K562 (cell line): ENCODE measurements around the gene ERBB4. TPM values are rescaled to one million over a fixed set of nuclear protein-coding genes. Genes with fewer than 3 reads are reported as not detected.

Experiments used
- ATAC-seq: fragments of 200-7000 bp; cut with Tn5 transposase; 3 replicates; pipeline ENCODE4 v1.9.1; 2020; ENCODE audit warnings: moderate library complexity
- BruUV-seq: library from RNA; stranded (reverse); fragments of 400-500 nt; replicated peaks from 2 replicates; lab custom pipeline; 2021; lab: Mats Ljungman, UMichigan
- CTCF ChIA-PET: fragments of 300-600 bp; formaldehyde crosslinking; extraction: SDS; loops from one replicate; lab custom pipeline; 2021; ENCODE audit warnings: low intra/inter-chr PET ratio; lab: Yijun Ruan, JAX
- POLR2A ChIA-PET: fragments of 300-600, 350-650 bp; sonication (Branson Sonifier 250); formaldehyde crosslinking; extraction: SDS; loops from one replicate; lab custom pipeline; 2021; ENCODE audit warnings: antibody characterized with exemption, inconsistent platforms; lab: Yijun Ruan, JAX
- DNase-seq, 4 experiments: peaks; one replicate each; pipeline versions ENCODE4 v3.0.0 to v3.0.0-alpha.2; 2011 to 2018; ENCODE audit warnings: low spot score in 3 of 4, mixed read lengths in 3 of 4; ENCODE audit errors: extremely low read depth in 1 of 4
- FAIRE-seq: peaks from 2 replicates; lab custom pipeline; 2011; peaks lifted over from hg19 to GRCh38; lab: Jason Lieb, UNC
- H2AFZ ChIP-seq: 2 replicates; pipeline ENCODE4 v1.6.0; 2011; ENCODE audit warnings: low read depth, low read length, control low read depth, inconsistent platforms
- H3K27ac ChIP-seq: fragments of 200-600 bp; 3 replicates; pipeline ENCODE4 v1.8.0; 2011; ENCODE audit warnings: low read depth, mild to moderate bottlenecking, control low read depth, inconsistent platforms, low read length, moderate library complexity, mixed read lengths; ENCODE audit errors: extremely low read depth
- H3K27me3 ChIP-seq, 2 experiments: fragments of 300-600 bp in 1 of 2; 2 replicates in 1 of 2; 3 replicates in 1 of 2; pipeline versions ENCODE4 v1.6.0 to v1.8.0; 2011; ENCODE audit warnings: inconsistent platforms in 2 of 2, low read length in 2 of 2, mild to moderate bottlenecking in 1 of 2, mixed read lengths in 1 of 2, moderate library complexity in 1 of 2; ENCODE audit not compliant: control insufficient read depth in 2 of 2, insufficient read depth in 2 of 2
- H3K36me3 ChIP-seq: fragments of 300-600 bp; 3 replicates; pipeline ENCODE4 v1.8.0; 2011; ENCODE audit warnings: mild to moderate bottlenecking, low read length, inconsistent platforms; ENCODE audit not compliant: control insufficient read depth, insufficient read depth
- H3K4me1 ChIP-seq, 2 experiments: fragments of 200-600 bp in 1 of 2; replicated peaks in 1 of 2; 2 replicates in 1 of 2; 3 replicates in 1 of 2; pipeline versions ENCODE4 v1.5.1 to v1.8.0; 2011; ENCODE audit warnings: inconsistent platforms in 2 of 2, low read length in 2 of 2, mild to moderate bottlenecking in 1 of 2, mixed read lengths in 1 of 2, moderate library complexity in 1 of 2; ENCODE audit not compliant: control insufficient read depth in 2 of 2, insufficient read depth in 2 of 2
- H3K4me2 ChIP-seq: 2 replicates; pipeline ENCODE4 v1.6.1; 2011; ENCODE audit warnings: low read length, control low read depth, inconsistent platforms, mixed read lengths; ENCODE audit not compliant: insufficient read depth
- H3K4me3 ChIP-seq: fragments of 200-600 bp; sonication (generic), shearing (Covaris generic); 2 replicates; pipeline ENCODE4 v1.5.1; 2016; ENCODE audit warnings: control low read depth, inconsistent platforms
- H3K79me2 ChIP-seq: fragments of 200-600 bp; 3 replicates; pipeline ENCODE4 v1.8.0; 2011; ENCODE audit warnings: low read length, inconsistent platforms; ENCODE audit not compliant: control insufficient read depth, insufficient read depth
- H3K9ac ChIP-seq, 2 experiments: 2 replicates each; pipeline versions ENCODE4 v1.6.0 to v1.6.1; 2011; ENCODE audit warnings: low read depth in 2 of 2, low read length in 2 of 2, control low read depth in 1 of 2, inconsistent platforms in 1 of 2, mild to moderate bottlenecking in 1 of 2, mixed read lengths in 1 of 2; ENCODE audit not compliant: insufficient read depth in 1 of 2
- H3K9me1 ChIP-seq: one replicate; pipeline ENCODE4 v1.6.0; 2011; ENCODE audit warnings: inconsistent platforms, mild to moderate bottlenecking, low read length, moderate library complexity; ENCODE audit not compliant: control insufficient read depth, insufficient read depth
- H3K9me3 ChIP-seq: replicated peaks from 2 replicates; pipeline ENCODE4 v1.5.1; 2011; ENCODE audit warnings: low read depth, low read length, inconsistent platforms; ENCODE audit not compliant: control insufficient read depth, insufficient read depth
- H4K20me1 ChIP-seq: replicated peaks from 2 replicates; pipeline ENCODE4 v1.6.1; 2011; ENCODE audit warnings: low read length, inconsistent platforms, mixed read lengths; ENCODE audit not compliant: control insufficient read depth, insufficient read depth
- BACH1 ChIP-seq: fragments of 200-800 bp; sonication (Bioruptor generic); IDR thresholded peaks from 2 replicates; pipeline ENCODE4 v1.6.1; 2016; ENCODE audit warnings: missing genetic modification characterization, missing compliant biosample characterization
- ETS2 ChIP-seq: IDR thresholded peaks from 2 replicates; pipeline ENCODE4 v1.6.1; 2016; ENCODE audit warnings: borderline replicate concordance, missing genetic modification characterization, mild to moderate bottlenecking, moderate library complexity, missing compliant biosample characterization; ENCODE audit not compliant: poor library complexity, severe bottlenecking
- PRPF4 ChIP-seq: fragments of 200-400 bp; formaldehyde crosslinking; IDR thresholded peaks from one replicate; pipeline ENCODE4 v1.6.1; 2017; ENCODE audit warnings: low read length, low read depth, mild to moderate bottlenecking; ENCODE audit not compliant: insufficient read depth, poor library complexity, severe bottlenecking
- STAT6 ChIP-seq: sonication (generic); formaldehyde crosslinking; IDR thresholded peaks from 2 replicates; pipeline ENCODE4 v1.8.1; 2023; ENCODE audit warnings: mild to moderate bottlenecking, missing genetic modification reagents
- ZNF282 ChIP-seq: sonication (generic); formaldehyde crosslinking; IDR thresholded peaks from 2 replicates; pipeline ENCODE4 v1.8.1; 2023; ENCODE audit warnings: missing genetic modification reagents
- WGBS: fragments of 100-300 bp; shearing (Covaris generic); methylation state at CpG from one replicate; pipeline ENCODE4 v1.1.6; 2016; ENCODE audit warnings: low coverage, mixed read lengths; ENCODE audit not compliant: insufficient coverage; ENCODE audit errors: missing lambda C conversion rate; 5-methylcytosine and 5-hydroxymethylcytosine counted together
- in situ Hi-C: fragments of 300-500 bp; cut with MboI; formaldehyde crosslinking; loops from 4 replicates; pipeline ENCODE4 v1.15.0; 2018; ENCODE audit warnings: inconsistent platforms, mixed read lengths
- intact Hi-C: fragments of 100-400 bp; cut with micrococcal nuclease; formaldehyde crosslinking; loops from 2 replicates; pipeline ENCODE4 v1.14.2; 2022
- polyA plus RNA-seq, 8 experiments: library from polyadenylated mRNA; depleted of rRNA in 4 of 8; stranded (reverse) in 5 of 8; unstranded in 3 of 8; fragments of >200 nt; fragmentation: Nextera tagmentation in 2 of 8; fragmentation: Illumina TruSeq in 1 of 8; extraction: Ambion mirVana in 2 of 8; extraction: Trizol in 1 of 8; gene quantifications; 2 replicates each; pipeline versions ENCODE4 v1.2.1 to v1.2.3, GENCODE V29; 2011 to 2014; ENCODE audit warnings: inconsistent platforms in 1 of 8, missing spikeins in 1 of 8
- total RNA-seq, 7 experiments: library from RNA; depleted of rRNA in 6 of 7; stranded (reverse); fragments of >200 nt in 6 of 7; fragmentation: Illumina TruSeq in 2 of 7; extraction: Trizol in 2 of 7; gene quantifications; 2 replicates each; pipeline versions ENCODE4 v1.2.1 to v1.2.3, GENCODE V29; 2011 to 2021; ENCODE audit warnings: low replicate concordance in 1 of 7

ERBB4 gene
- total and polyA plus RNA-seq, 9 of the 15 experiments (the other 6 are each of a cell fraction or from before 2014, with no cell fraction given), result not detected

- H3K36me3 ChIP-seq, result no peaks in the 10 kb centered on the region
- no TSS peak for BruUV-seq
- no peaks in the 10 kb centered on the region for H3K9me1 ChIP-seq
- intact Hi-C loops (no loop called here), in situ Hi-C loops (no loop called here)
- FAIRE-seq (no peak), ATAC-seq (no peak), DNase-seq (no peak)
- no peaks in the 10 kb centered on the region for H3K27me3 ChIP-seq
- H3K9ac ChIP-seq, result no peak overlapping the region
- H3K9me3 ChIP-seq, result no peaks in the 10 kb centered on the region
- H2AFZ ChIP-seq, result no peak overlapping the region
- CTCF ChIA-PET, result no interaction called here
- POLR2A ChIA-PET, result no interaction called here
- TF ChIP-seq PRPF4, result no peak
- no peak for TF ChIP-seq ETS2 (tag)
- TF ChIP-seq STAT6, result no peak
- no peak for TF ChIP-seq ZNF282 (CRISPR knock-in tag)
- no peak for TF ChIP-seq BACH1 (tag)
- no peak overlapping the region for H3K27ac ChIP-seq
- no peak overlapping the region for H3K4me3 ChIP-seq
- WGBS, result 5% methylated on average over 2 of the region's 2 CpGs
- H4K20me1 ChIP-seq, result no peaks in the 10 kb centered on the region
- H3K79me2 ChIP-seq, result no peaks in the 10 kb centered on the region
- no peaks in the 10 kb centered on the region for H3K4me1 ChIP-seq
- H3K4me2 ChIP-seq, result no peak overlapping the region
These were observed 1098.5 kb downstream of the ERBB4 start for GRCh38 chr2:211440107-211440506.
